ENCODE results near the gene SHOX.

GRCh38 chrX:685120-686032 is 54.8 kb downstream of the SHOX start:
- TF ChIP-seq CTCF (IDR thresholded peaks at IDR 0.05; ENCODE audit: borderline replicate concordance, extremely low read depth, low read length, poor library complexity, severe bottlenecking) (no peak), EZH2 (IDR thresholded peaks at IDR 0.05; ENCODE audit: borderline replicate concordance, low read depth, low read length, severe bottlenecking) (no peak)
